Measurements from ENCODE around the gene DNAJC22. TPM values are rescaled to one million over a fixed set of nuclear protein-coding genes. Genes with fewer than 3 reads are reported as not detected.

DNAJC22 gene
- polyA plus RNA-seq, 1 donor from 2014 or later: 0.54 TPM

- Histone ChIP-seq H3K9ac (ENCODE audit: low read length) (peak within 1 kb of the TSS; percentile 58), H3K9me2 (ENCODE audit: insufficient read depth, low read length) (no peaks in the 10 kb centered on the region), H3K9me3 (ENCODE audit: low read length) (no peaks in the 10 kb centered on the region)
Observed at GRCh38 chr12:49336645-49337584, 9.8 kb upstream of the DNAJC22 start, which contains the start of gene C1QL4. TSS of gene C1QL4 (minus strand) at chr12:49337188. CDS start at chr12:49336477, 711 bp downstream.

More at GRCh38 chr12:49336645-49337584, 9.8 kb upstream of the DNAJC22 start, which contains the start of gene C1QL4:
- Histone ChIP-seq H3K27ac (ENCODE audit: low read length) (peak within 1 kb of the TSS; percentile 71), H3K4me2 (ENCODE audit: low read length) (peak within 1 kb of the TSS; percentile 43), H3K36me3 (ENCODE audit: insufficient read depth, low read length) (no peaks in the 10 kb centered on the region), H3F3A (ENCODE audit: insufficient read depth, low read length, poor library complexity, severe bottlenecking) (no peaks in the 10 kb centered on the region), H3K79me2 (replicated peaks; ENCODE audit: insufficient read depth, low read length) (no peaks in the 10 kb centered on the region), H2AFZ (ENCODE audit: low read depth, low read length) (peak within 1 kb of the TSS; percentile 14), H3K4me3 (ENCODE audit: low read length) (peak within 1 kb of the TSS; percentile 69), H4K20me1 (ENCODE audit: insufficient read depth) (no peaks in the 10 kb centered on the region), H3K27me3 (ENCODE audit: insufficient read depth, low read depth, low read length) (peaks cover 89% of the 10 kb centered on the region)
- no peak for TF ChIP-seq EP300 (conservative IDR thresholded peaks at IDR 0.05; ENCODE audit: poor library complexity, severe bottlenecking)
- TF ChIP-seq MXI1 (conservative IDR thresholded peaks at IDR 0.05; ENCODE audit: poor library complexity, severe bottlenecking): no peak
- TF ChIP-seq EZH2 (IDR thresholded peaks at IDR 0.05; ENCODE audit: borderline replicate concordance, insufficient read depth, low read length, poor library complexity, severe bottlenecking): no peak
- no peak for TF ChIP-seq TAF1 (IDR thresholded peaks at IDR 0.05; ENCODE audit: low read depth)
- TF ChIP-seq CTCF (IDR thresholded peaks at IDR 0.05; ENCODE audit: poor library complexity, severe bottlenecking): peak; percentile 79
- no peak for TF ChIP-seq REST (IDR thresholded peaks at IDR 0.05; ENCODE audit: borderline replicate concordance)
- TF ChIP-seq RAD21 (conservative IDR thresholded peaks at IDR 0.05): peak; percentile 53
- peak; percentile 58 for TF ChIP-seq SMC3 (conservative IDR thresholded peaks at IDR 0.05; ENCODE audit: poor library complexity)
- TF ChIP-seq POLR2AphosphoS5 (IDR thresholded peaks at IDR 0.05): peak; percentile 32
